Stimulated activated CD8-positive, alpha-beta memory T cell treated with anti-CD3 and anti-CD28 coated beads, Interleukin-2, amount 100 ng/mL, for 1 hour (primary cell): ENCODE results near the gene POMT1.
A peak's percentile ranks its signal among the peaks of the same experiment; 100 is the strongest.
"Not testable (repeated sequence)": the region's sequence is repeated elsewhere in the genome, so short reads cannot be mapped to it uniquely, and the experiment has no call there.

Source experiments
- DNase-seq, 2 donors: peaks; one replicate each; pipeline ENCODE4 v3.0.0-alpha.2; 2020; ENCODE audit warnings: low read depth in 2 of 2

The POMT1 gene

DNA sequence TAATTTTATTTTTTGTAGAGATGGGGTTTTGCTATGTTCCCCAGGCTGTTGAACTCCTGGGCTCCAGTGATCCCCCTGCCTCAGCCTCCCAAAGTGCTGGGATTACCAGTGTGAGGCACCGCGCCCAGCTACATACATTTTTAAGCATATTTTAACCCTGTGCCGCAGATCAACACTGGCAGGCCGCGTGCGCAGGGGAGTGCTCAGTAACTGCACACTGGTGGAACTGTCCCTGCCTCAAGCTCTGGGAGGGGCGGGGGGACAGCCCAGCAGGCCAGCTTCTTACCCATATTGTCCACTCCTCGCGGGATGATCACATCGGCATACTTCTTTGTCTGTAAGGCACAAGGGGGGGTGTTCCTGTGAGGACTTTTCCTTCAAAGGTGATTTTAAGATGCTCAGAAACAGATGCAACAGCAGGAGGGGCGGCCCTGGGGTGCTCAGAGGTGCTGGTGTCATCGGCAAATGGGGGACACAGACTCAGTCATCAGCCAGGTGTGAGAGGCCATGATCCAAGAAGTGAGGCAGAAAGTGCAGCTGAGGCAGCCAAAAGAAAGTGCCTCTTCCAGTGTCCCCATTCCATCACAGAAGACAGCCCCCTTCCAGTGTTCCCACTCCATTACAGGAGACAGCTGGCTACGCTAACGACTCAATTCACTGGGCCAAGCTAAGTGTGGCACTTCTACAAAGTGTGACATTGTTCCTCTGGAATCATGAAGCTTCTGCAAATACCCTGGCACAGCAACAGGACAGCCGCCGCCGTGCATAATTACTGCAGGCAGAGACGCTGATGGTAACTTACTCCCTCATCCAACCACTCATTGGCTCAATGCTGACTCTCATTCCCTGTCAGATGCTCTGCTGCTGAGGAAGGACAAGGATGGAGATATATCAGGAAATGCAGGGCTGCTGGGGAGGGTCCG is 23.2 kb downstream of the POMT1 start:
- DNase-seq: no peak

DNA sequence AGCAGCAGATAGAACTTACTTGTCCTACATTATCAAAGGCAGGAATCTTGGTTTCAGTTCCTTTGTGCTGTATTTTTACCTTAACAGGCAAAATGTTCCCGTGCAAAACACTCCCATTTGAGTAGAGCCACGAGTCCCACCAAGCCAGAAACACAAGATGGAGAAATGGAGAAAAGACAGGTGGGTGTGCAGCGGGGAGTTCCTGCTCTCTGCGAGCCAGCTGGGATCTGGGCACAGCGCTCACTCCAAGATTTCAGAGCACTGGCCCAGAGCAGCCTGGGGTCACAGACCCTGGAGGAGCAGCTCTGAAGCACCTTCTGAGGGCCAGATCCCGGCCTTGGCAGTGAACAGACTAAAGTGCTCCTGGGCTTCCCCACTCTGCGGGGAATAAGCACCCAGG is 25.5 kb downstream of the POMT1 start:
- DNase-seq: no peak

DNA sequence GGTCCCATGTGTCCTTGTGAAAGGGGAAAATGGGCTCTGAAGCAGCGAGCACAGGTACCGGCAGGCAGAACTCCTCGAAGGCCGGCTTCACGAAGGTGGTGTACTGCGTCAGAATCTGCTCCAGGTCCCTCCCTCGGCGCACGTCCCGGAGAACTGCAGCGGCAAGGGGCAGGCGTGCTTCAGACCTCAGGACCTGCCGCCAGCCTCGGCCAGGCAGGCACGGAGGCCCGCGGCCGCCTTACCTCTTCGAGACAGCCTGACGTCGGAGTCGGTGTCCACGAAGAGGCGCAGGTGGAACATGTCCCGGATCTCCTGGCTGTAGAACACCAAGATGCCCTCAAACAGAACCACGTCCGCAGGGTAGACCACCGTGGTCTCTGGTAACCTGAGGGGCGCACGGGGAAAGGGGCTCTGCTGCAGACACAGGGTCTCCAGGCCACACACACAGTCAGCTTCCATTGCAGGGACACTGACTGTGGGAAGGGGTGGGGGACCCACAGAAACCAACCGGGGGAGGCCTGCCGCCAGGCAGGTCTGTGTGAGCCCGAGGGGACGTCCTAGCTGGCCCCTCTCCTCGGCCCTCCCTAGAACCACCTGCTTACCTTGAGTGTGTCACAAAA is 26.3 kb downstream of the POMT1 start:
- DNase-seq: no peak

DNA sequence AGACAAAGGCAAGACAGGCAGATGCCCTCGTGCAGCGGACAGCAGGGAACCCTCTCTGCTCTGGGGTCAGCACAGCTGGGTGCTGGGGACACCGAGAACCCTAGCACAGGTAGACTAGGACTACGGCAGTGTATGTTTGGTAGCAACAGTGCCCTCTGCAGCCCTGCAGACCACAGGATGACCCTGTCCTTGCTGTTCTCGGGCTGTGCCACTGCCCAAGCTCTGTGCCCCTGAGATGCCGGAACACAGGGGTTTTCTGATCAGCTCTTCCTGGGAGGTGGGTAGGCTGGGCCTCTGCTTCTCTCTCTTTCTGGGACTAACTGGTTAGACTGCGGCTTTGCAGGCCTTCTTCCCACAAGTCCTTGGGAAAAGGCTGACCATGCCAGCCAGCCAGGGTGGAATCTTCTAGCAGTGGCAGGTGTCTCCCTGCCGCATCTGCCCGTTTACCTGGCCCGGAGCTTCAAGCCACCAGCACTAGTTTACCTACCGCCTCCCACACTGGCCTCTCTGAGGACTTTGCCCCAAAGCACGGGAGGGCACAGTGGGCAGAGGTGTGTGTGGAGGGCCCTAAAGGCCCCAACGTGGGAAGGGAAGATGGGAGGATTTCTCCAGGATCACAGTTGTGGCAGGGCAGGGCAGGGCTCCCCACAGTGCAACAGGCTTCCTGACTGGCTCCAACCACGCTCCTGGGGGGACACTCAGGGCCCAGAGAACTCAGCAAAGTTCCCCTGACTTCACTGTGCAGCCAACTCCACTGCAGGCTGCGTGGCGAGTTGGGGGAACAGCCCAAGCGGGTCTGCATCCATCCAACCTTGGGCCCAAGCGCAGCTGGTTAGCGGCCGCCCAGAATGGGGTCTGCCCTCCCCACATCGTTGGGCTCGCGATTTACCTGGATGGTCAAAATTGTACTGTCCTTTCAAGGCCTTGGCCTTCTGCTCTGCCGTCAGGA is 27.2 kb downstream of the POMT1 start:
- DNase-seq: no peak

DNA sequence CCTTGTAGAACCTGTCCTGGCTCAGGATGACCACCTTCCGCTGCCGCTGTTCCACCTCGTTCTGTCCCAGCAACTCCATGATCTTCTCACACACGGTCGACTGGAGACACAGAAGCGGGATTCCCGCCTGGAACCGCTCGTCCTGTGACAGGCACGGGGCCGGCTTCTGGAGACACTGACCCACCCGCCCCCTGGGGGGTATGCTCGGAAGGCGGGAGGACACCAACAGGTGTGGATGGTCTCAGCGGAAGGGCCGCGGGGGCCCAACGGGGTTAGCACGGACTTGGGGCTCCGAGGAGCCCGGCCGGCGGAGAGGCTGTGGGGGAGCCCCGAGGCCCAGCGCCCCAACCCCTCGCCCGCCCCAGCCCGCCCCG is 27.8 kb downstream of the POMT1 start:
- DNase-seq: no peak

DNA sequence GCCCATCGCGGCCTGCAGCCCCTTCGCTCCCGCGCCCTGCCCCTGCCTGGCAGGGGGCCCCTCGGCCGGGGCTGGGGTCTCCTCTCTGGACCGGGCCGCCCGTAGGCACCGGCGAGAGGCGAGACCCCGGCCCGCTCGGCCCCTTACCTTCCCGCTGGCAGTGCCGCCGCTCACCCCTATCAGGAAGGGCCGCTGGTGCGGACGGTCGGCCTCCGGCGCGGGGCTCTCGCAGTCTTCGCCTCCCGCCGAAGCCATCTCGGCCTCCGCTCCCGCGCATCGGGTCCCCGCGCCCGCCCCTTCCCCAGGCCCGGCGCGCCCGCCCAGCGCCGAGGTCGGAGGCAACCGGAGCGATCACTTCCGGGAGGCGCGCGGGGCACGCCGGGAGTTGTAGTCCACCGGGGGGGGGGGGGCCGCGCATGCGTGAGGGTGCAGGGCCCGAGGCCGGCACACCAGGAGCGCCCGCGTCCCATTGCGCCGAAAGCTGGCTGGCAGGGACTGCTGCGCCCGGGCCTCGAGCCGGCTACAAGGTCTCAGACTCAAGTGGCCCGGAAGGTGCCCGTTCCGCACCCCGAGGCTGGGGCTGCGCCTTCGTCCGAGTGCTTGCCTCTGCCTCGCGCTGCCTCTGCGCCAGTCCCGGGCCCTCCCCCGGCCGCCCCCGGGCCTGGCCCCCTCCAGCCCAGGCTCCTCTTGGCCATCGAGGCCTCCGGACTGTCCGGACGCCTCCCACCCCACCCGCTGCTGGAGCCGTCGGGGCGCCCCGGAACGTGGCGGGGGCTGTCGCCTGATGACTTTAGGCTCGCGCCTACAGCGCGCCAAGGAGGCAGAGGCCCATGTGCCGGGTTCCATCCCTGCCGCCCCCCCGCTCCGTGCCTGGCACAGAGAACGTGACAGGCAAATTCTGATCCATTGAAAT is 28.5 kb downstream of the POMT1 start, which contains the start of gene UCK1:
TSS of gene UCK1 (minus strand) at position 344 of the 913 bp plus-strand sequence. CDS start at position 255, 89 bp downstream.
- peak; percentile 35 to 59 for DNase-seq

DNA sequence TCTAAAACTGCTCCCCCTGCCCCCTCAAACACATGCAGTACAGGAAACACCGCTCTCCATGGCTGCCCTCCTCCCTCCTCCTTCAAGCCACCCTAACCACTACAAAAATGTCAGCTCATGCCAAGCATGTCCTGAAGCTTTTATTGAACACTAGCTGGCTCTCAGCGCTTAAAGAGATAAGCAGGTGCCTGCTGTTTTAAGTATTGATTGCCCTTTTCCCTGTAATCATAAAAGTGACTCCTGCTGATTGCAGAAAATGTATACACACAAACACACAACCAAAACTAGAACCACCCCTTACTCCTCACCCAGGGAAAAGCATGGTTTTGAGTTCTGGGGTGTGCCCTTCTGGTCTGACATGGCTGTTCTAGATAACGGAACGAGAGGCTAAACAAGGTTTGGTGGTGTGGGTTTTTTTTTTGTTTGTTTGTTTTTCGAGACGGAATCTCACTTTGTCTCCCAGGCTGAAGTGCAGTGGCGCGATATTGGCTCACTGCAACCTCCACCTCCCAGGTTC is 32.1 kb downstream of the POMT1 start:
- no peak for DNase-seq

DNA sequence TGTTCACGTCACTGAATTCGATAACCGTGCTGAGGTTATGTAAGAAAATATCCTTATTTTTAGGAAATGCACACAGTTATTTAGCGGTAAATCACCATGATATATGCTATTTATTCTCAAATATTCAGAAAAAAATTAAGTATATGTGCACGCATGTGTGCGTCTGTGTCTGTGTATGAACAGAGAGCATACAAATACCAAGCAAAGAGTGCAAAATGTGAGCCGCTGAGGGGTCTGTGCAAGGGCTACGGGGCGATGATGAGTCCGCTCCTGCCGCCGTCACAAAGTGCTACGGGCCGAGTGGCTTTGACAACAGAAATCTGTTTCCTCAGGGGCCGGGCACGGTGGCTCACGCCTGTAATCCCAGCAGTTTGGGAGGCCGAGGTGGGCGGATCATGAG is 35.2 kb downstream of the POMT1 start:
- DNase-seq: no peak

DNA sequence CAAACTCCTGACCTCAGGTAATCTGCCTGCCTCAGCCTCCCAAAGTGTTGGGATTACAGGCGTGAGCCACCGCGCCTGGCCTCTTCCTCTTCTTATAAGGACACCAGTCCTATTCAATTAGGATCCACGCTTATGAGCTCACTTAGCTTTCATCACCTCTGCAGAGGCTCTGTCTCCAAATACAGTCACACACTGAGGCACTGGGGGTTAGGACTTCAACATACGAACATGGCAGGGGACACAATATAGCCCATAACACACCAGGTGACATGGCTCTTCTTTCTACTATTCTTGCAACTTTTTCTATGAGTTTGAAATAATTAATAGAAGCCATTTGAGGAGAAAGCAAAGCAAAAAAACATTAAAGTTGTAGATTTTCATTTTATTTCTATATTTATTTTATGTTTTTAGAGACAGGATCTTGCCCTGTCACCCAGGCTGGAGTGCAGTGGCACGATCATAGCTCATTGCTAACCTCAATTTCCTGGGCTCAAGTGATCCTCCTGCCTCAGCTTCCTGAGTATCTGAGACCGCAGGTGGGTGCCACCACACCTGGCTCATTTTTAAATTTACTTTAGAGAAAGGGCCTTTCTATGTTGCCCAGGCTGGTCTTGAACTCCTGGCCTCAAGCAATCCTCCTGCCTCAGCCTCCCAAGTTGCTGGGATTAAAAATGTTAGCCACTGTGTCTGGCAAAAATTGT is 36.7 kb downstream of the POMT1 start:
- DNase-seq: no peak

DNA sequence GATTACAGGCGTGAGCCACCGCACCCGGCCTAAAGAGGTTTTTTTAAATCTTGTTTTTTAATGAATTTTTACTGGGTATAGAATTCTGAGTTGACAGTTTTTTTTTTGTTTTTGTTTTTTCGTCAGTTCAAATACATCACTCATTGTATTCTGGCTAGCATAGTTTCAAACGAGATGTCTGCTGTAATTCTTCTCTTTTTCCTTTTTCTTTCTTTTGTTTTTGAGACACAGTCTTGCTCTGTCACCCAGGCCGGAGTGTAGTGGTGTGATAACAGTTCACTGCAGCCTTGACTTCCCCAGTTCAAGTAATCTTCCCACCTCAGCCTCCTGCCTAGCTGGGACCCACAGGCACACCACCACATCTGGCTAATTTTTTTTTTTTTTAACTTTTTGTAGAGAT is 40.4 kb downstream of the POMT1 start:
- no peak for DNase-seq

DNA sequence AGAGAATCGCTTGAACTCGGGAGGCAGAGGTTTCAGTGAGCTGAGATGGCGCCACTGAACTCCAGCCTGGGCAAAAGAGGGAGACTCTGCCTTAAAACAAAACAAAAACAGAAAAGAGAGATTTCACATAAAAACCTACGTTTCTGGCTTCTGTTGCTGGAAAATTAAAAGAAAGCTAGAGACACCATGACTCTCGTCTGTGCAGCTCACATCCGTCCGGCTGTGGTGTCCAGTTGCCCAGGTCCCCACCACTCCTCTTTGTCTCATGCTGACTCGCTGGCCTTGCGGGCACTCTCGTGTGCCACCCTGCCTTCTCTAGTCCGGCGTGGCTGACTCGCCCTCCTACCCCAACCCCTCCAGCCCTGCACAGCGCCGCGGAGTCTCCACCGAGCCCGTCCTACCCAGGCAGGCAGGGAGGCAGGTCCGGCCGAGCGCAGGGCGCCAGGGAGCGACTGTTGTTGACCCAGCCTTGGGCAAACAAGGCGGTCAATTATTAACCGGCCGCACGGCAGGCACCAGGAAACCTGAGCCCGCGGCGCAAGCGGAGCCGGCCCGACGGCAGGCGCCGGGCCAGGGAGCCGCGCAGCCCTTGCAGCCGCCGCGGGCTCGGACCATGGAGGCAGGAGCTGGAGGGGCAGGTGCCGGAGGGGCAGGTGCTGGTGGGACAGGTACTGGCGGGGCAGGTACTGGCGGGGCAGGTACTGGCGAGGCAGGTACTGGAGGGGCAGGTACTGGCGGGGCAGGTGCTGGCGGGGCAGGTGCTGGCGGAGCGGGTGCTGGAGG is 42.5 kb downstream of the POMT1 start, which contains the start of gene PRRT1B:
TSS of gene PRRT1B (plus strand) at position 521 of the 783 bp plus-strand sequence. CDS start at position 614, 93 bp downstream.
- no peak for DNase-seq

DNA sequence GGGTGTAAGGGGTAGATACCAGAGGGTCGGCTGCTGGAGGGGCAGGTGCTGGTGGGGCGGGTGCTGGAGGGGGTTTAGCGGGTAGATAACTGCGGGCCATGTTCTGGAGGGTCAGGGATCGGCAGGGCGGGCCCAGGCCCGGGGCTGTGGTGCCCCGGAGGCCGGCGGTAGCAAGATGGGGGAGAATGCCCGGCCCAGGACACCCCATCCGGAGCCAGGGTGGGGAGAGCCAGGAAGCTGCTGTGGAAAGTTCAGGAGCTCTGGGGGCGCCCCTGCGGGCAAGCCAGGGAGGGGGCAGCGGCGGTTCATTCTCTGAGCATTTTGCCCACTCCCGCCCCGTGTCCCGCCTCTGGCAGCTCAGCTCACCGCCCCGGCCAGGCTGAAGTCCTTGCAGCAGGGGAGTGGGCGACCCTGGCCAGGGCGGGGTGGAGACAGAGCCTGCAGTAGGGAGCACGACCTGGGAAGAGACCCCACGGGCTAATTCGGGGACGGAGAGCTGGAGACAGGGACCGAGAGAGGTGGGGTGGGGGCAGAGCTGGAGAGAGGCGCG is 43.1 kb downstream of the POMT1 start:
- DNase-seq: no peak

DNA sequence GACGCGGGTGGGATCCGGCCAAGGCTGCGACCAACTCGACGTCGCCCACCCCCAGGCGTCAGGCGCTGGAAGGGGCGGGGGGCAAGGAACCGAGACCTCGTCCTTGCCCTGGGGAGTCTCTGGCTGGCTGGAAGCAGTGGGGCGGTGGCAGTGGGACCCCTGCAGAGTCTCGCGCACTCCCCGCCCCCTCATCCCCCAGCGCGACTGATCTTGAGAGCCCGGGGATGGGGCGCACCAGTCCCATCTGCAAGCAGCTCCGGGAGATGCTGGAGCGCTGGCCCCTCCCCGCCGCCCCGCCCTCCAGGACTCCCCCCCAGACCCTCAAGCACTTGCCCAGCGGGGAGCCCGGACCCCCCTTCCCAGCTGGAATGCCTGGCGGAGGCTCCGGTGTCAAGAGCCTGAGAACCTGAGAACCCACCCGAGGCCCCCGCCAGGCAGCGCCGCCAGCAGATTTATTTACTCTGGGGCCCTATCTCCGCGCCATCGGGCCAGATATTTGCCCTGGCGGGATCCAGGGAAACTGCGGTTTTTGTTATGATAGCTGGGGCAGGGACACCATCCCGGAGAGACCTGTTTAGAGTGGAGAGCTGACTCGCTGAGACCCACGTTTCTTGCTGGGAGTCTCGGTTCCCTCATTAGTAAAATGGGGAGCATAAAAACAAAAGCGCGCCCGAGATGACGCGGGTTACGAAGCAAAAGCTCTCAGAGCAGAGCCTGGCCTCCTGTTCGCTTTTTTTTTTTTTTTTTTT is 43.8 kb downstream of the POMT1 start:
- no peak for DNase-seq

DNA sequence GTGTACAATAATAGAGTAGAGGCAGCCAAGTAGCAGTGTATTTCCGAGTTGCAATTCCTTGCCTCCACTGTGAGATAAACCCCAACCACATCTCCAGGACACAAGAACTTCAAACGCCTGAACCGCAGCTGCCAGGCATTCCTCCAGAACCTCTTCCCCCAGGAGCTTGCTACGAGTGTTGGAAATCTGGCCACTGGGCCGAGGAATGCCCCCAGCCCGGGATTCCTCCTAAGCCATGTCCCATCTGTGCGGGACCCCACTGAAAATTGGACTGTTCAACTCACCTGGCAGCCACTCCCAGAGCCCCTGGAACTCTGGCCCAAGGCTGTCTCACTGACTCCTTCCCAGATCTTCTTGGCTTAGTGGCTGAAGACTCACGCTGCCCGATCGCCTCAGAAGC is 46.5 kb downstream of the POMT1 start:
- not testable (repeated sequence) for DNase-seq

DNA sequence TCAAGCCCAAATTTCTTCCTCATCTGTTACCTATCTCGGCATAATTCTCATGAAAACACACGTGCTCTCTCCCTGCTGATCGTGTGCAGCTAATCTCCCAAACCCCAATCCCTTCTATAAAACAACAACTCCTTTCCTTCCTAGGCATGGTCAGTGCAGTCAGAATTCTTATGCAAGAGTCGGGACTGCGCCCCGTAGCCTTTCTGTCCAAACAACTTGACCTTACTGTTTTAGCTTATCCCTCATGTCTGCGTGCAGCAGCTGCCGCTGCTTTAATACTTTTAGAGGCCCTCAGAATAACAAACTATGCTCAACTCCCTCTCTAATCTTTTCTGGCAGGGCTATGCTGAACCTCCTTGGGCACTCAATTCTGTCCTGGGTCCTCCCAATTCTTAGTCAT is 47.7 kb downstream of the POMT1 start:
- not testable (repeated sequence) for DNase-seq

DNA sequence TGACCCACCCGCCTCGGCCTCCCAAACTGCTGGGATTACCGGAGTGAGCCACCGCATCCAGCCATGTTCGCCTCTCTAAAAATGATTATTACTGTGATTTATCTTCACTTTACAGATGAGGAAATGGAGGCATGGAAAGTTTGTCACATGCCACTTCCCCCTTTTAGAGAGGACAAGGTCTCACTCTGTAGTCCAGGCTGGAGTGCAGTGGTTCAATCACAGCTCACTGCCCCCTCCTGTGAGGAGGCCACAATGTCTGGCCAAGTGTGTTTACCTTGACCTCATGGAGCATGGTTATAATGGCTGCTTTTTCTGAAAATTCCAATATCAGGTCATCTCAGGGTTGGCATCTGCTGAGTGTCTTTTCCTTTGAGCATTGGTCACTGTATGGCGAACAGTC is 49.3 kb downstream of the POMT1 start:
- no peak for DNase-seq

DNA sequence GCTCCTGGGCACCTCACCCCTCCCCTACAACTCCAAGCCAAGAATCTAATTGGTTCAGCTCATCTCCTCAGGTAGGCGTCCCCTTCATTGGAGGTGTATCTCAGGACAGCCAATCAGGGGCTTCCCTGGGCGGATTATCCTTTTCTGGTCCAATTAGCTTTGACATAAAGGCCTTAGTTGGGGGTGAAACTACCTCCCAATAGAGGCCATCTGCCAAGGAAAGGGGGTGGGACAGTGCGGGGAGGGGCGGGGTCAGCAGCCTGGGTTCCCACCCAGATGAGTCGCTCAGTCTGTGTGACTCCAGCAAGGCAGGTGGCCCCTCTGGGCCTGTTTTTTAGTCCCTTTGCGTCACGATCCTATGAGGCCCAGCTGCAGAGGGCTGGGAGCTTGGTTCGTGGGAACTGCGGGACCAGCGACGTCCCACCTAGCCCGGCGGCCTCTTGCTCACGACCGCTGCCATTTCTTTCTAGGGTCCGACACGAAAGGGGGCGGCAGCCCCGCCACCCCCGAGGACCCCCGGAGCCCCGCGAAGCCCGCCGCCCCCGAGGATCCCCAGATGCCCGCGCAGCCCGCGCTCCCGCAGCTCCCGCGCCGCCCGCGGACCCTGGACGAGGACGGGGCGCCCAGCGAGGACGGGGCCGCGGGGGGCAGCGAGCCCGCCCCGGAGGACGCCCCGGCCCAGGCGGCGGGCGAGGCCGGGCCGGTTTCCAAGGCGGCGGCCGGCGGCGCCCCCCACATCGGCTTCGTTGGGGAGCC is 51.5 kb downstream of the POMT1 start:
- no peak for DNase-seq
